GM18873 (cell line): ENCODE data around the gene KCNQ4.

ENCODE experiments used
- ATAC-seq: cut with Tn5 transposase; IDR thresholded peaks from one replicate; pipeline ENCODE4 v1.9.1; 2021; ENCODE audit warnings: mild to moderate bottlenecking, moderate library complexity, moderate number of reproducible peaks; ENCODE audit not compliant: unreplicated experiment, low FRiP score

The KCNQ4 gene

GRCh38 chr1:40884055-40884795 is 100.6 kb downstream of the KCNQ4 start:
- ATAC-seq = no peak

GRCh38 chr1:40886318-40887011 is 102.9 kb downstream of the KCNQ4 start:
- ATAC-seq = no peak

DNA sequence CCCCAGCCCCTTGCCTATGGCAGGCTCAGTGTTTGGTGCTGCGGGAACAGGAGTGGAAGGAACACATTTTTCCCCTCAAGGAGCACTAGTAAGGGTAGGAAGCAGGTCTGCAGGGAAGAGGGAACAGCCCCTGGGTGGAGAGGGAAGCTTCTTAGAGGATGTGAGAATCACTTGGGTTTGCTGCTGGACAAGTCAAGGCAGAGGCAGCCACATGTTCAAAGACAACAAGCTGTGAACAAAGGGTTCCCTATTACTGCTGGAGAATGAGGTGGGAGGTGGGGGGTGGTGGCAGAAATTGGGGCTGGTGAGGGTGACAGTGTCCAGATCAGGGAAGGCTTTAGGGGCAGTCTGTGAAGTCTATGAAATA is 103.4 kb downstream of the KCNQ4 start:
- no peak for ATAC-seq

GRCh38 chr1:40887652-40888051 is 104.1 kb downstream of the KCNQ4 start:
- no peak for ATAC-seq
